IMR-90 (cell line): ENCODE results near the gene SMIM41. TPM values are rescaled to one million over a fixed set of nuclear protein-coding genes. Genes with fewer than 3 reads are reported as not detected.
A peak's percentile ranks its signal among the peaks of the same experiment; 100 is the strongest.

Source experiments
- ATAC-seq: fragments of 200-7000 bp; cut with Tn5 transposase; 2 replicates; pipeline ENCODE4 v1.9.1; 2020; ENCODE audit warnings: low read depth, mild to moderate bottlenecking, moderate library complexity
- BruUV-seq: library from RNA; stranded (reverse); fragments of 400-500 nt; replicated peaks from 2 replicates; lab custom pipeline; 2021; lab: Mats Ljungman, UMichigan
- CTCF ChIA-PET: fragments of 300-600 bp; formaldehyde crosslinking; extraction: SDS; loops from one replicate; lab custom pipeline; 2021; ENCODE audit warnings: antibody characterized with exemption; lab: Yijun Ruan, JAX
- POLR2A ChIA-PET: fragments of 300-600 bp; sonication (Branson Sonifier 250); formaldehyde crosslinking; loops from one replicate; lab custom pipeline; 2022; ENCODE audit warnings: antibody characterized with exemption; ENCODE audit not compliant: unreplicated experiment; lab: Charles Lee
- DNase-seq: peaks from one replicate; pipeline ENCODE4 v3.0.0; 2013
- H2AFZ ChIP-seq: replicated peaks from 2 replicates; pipeline ENCODE3; 2013; ENCODE audit warnings: low read length, mild to moderate bottlenecking; ENCODE audit not compliant: poor library complexity
- H2AK5ac ChIP-seq: 2 replicates; pipeline ENCODE4 v1.6.1; 2013; ENCODE audit warnings: low read depth, low read length, inconsistent platforms
- H2AK9ac ChIP-seq: replicated peaks from 2 replicates; pipeline ENCODE3; 2013; ENCODE audit warnings: mild to moderate bottlenecking, low read depth, low read length, moderate library complexity; ENCODE audit not compliant: poor library complexity
- H2BK120ac ChIP-seq: 2 replicates; pipeline ENCODE4 v1.6.1; 2013; ENCODE audit warnings: low read depth, low read length, inconsistent platforms
- H2BK15ac ChIP-seq: 3 replicates; pipeline ENCODE4 v1.6.1; 2013; ENCODE audit warnings: low read depth, low read length, inconsistent platforms
- H2BK20ac ChIP-seq: 2 replicates; pipeline ENCODE4 v1.6.1; 2013; ENCODE audit warnings: low read depth, mild to moderate bottlenecking, inconsistent platforms, low read length, moderate library complexity
- H2BK5ac ChIP-seq: 2 replicates; pipeline ENCODE4 v1.6.1; 2013; ENCODE audit warnings: mild to moderate bottlenecking, low read depth, low read length, inconsistent platforms; ENCODE audit not compliant: poor library complexity, severe bottlenecking
- H3K14ac ChIP-seq: replicated peaks from 2 replicates; pipeline ENCODE4 v1.6.1; 2013; ENCODE audit warnings: low read depth, low read length, inconsistent platforms
- H3K18ac ChIP-seq: 2 replicates; pipeline ENCODE4 v1.6.1; 2013; ENCODE audit warnings: low read depth, low read length, control low read depth
- H3K23ac ChIP-seq: 2 replicates; pipeline ENCODE4 v1.6.1; 2013; ENCODE audit warnings: low read depth, low read length, inconsistent platforms
- H3K27ac ChIP-seq: 2 replicates; pipeline ENCODE4 v1.5.1; 2013; ENCODE audit warnings: mild to moderate bottlenecking, control low read depth, low read length; ENCODE audit not compliant: insufficient read depth
- H3K27me3 ChIP-seq: 2 replicates; pipeline ENCODE4 v1.6.1; 2013; ENCODE audit warnings: low read length; ENCODE audit not compliant: control insufficient read depth, insufficient read depth
- H3K36me3 ChIP-seq: 2 replicates; pipeline ENCODE4 v1.6.1; 2013; ENCODE audit warnings: low read length, mixed read lengths; ENCODE audit not compliant: control insufficient read depth, insufficient read depth
- H3K4ac ChIP-seq: 2 replicates; pipeline ENCODE4 v1.6.1; 2013; ENCODE audit warnings: low read depth, low read length, inconsistent platforms
- H3K4me1 ChIP-seq: 2 replicates; pipeline ENCODE4 v1.6.1; 2013; ENCODE audit warnings: low read length, mixed read lengths; ENCODE audit not compliant: control insufficient read depth, insufficient read depth
- H3K4me2 ChIP-seq: 2 replicates; pipeline ENCODE4 v1.6.1; 2013; ENCODE audit warnings: low read depth, mild to moderate bottlenecking, control low read depth, low read length, moderate library complexity
- H3K4me3 ChIP-seq: 2 replicates; pipeline ENCODE4 v1.5.1; 2013; ENCODE audit warnings: low read depth, mild to moderate bottlenecking, control low read depth, low read length, moderate library complexity; ENCODE audit not compliant: insufficient read depth
- H3K56ac ChIP-seq: 2 replicates; pipeline ENCODE4 v1.6.1; 2013; ENCODE audit warnings: low read length, inconsistent platforms; ENCODE audit not compliant: insufficient read depth; ENCODE audit errors: extremely low read depth
- H3K79me1 ChIP-seq, 2 experiments: 2 replicates each; pipeline ENCODE4 v1.6.1; 2013; ENCODE audit warnings: low read length in 2 of 2, inconsistent platforms in 1 of 2, low read depth in 1 of 2
- H3K9ac ChIP-seq: 2 replicates; pipeline ENCODE4 v1.6.1; 2013; ENCODE audit warnings: low read depth, low read length, control low read depth
- H3K9me1 ChIP-seq: 2 replicates; pipeline ENCODE4 v1.6.1; 2013; ENCODE audit warnings: low read length, inconsistent platforms; ENCODE audit not compliant: insufficient read depth
- H3K9me3 ChIP-seq: 2 replicates; pipeline ENCODE4 v1.6.1; 2013; ENCODE audit warnings: low read length; ENCODE audit not compliant: control insufficient read depth, insufficient read depth
- H4K20me1 ChIP-seq: 2 replicates; pipeline ENCODE4 v1.6.1; 2013; ENCODE audit warnings: low read length, inconsistent platforms; ENCODE audit not compliant: insufficient read depth
- H4K5ac ChIP-seq: 2 replicates; pipeline ENCODE4 v1.6.1; 2013; ENCODE audit warnings: mild to moderate bottlenecking, low read depth, low read length, control low read depth
- H4K8ac ChIP-seq, 2 experiments: 2 replicates each; pipeline ENCODE4 v1.6.1; 2013; ENCODE audit warnings: low read depth in 2 of 2, low read length in 2 of 2, control low read depth in 1 of 2, inconsistent platforms in 1 of 2
- H4K91ac ChIP-seq: 2 replicates; pipeline ENCODE4 v1.6.1; 2013; ENCODE audit warnings: low read depth, low read length, inconsistent platforms; ENCODE audit not compliant: insufficient read depth
- BHLHE40 ChIP-seq: fragments of 150-350 bp; IDR thresholded peaks from 2 replicates; pipeline ENCODE4 v1.6.1; 2016; ENCODE audit warnings: mild to moderate bottlenecking, low read depth, low read length
- CEBPB ChIP-seq: IDR thresholded peaks from 2 replicates; pipeline ENCODE4 v1.6.1; 2012; ENCODE audit warnings: low read depth, low read length, improper control_type of control experiment
- CHD1 ChIP-seq: IDR thresholded peaks from 2 replicates; pipeline ENCODE4 v1.6.1; 2012; ENCODE audit warnings: low read depth, low read length, improper control_type of control experiment
- FOS ChIP-seq: fragments of 150-350 bp; IDR thresholded peaks from 2 replicates; pipeline ENCODE4 v1.6.1; 2016; ENCODE audit warnings: low read depth, low read length
- MAZ ChIP-seq: IDR thresholded peaks from 2 replicates; pipeline ENCODE4 v1.6.1; 2012; ENCODE audit warnings: low read depth, mild to moderate bottlenecking, low read length, improper control_type of control experiment, moderate library complexity, borderline replicate concordance
- MXI1 ChIP-seq: IDR thresholded peaks from 2 replicates; pipeline ENCODE4 v1.6.1; 2012; ENCODE audit warnings: low read depth, mild to moderate bottlenecking, low read length, moderate library complexity, borderline replicate concordance
- NFE2L2 ChIP-seq: fragments of 150-350 bp; IDR thresholded peaks from 2 replicates; pipeline ENCODE4 v1.6.1; 2016; ENCODE audit warnings: low read depth, mild to moderate bottlenecking, low read length
- POLR2A ChIP-seq: IDR thresholded peaks from 2 replicates; pipeline ENCODE4 v1.6.1; 2012; ENCODE audit warnings: mild to moderate bottlenecking, low read depth, low read length
- RAD21 ChIP-seq: IDR thresholded peaks from 2 replicates; pipeline ENCODE4 v1.6.1; 2012; ENCODE audit warnings: low read length, improper control_type of control experiment
- WGBS, 2 experiments: methylation state at CpG; one replicate each; pipeline versions ENCODE4 v1.1.5 to v1.1.7; 2013; ENCODE audit warnings: missing lambda C conversion rate in 2 of 2; ENCODE audit not compliant: insufficient read length in 1 of 2; ENCODE audit errors: extremely low coverage in 2 of 2; 5-methylcytosine and 5-hydroxymethylcytosine counted together
- dilution Hi-C: fragments of 300-500 bp; cut with HindIII; formaldehyde crosslinking; loops from one replicate; pipeline ENCODE4 v1.14.3; 2018; ENCODE audit warnings: low sequenced_read_pairs; ENCODE audit not compliant: unreplicated experiment
- in situ Hi-C: fragments of 300-500 bp; cut with MboI; formaldehyde crosslinking; loops from 3 replicates; pipeline ENCODE4 v1.14.3; 2019; ENCODE audit warnings: low sequenced_read_pairs, inconsistent platforms, mixed read lengths
- intact Hi-C: fragments of 100-400 bp; cut with micrococcal nuclease; formaldehyde crosslinking; loops from 2 replicates; pipeline ENCODE4 v1.10.0; 2022
- polyA plus RNA-seq, 3 experiments: library from polyadenylated mRNA; depleted of rRNA; stranded (reverse); fragments of >200 nt; gene quantifications; 2 replicates each; pipeline ENCODE4 v1.2.3, GENCODE V29; 2012; ENCODE audit warnings: low replicate concordance in 1 of 3
- total RNA-seq: library from RNA; depleted of rRNA; stranded (reverse); fragments of >200 nt; gene quantifications from 2 replicates; pipeline ENCODE4 v1.2.3, GENCODE V29; 2012
- TF ChIP-seq, protein P1 (sequence below): fragments of 150-350 bp; IDR thresholded peaks from 2 replicates; pipeline ENCODE4 v1.6.1; 2016; ENCODE audit warnings: low read depth, mild to moderate bottlenecking, low read length, moderate library complexity, borderline replicate concordance

SMIM41 gene
- total and polyA plus RNA-seq, 2 of the 4 experiments (the other 2 are of a cell fraction): not detected

DNA sequence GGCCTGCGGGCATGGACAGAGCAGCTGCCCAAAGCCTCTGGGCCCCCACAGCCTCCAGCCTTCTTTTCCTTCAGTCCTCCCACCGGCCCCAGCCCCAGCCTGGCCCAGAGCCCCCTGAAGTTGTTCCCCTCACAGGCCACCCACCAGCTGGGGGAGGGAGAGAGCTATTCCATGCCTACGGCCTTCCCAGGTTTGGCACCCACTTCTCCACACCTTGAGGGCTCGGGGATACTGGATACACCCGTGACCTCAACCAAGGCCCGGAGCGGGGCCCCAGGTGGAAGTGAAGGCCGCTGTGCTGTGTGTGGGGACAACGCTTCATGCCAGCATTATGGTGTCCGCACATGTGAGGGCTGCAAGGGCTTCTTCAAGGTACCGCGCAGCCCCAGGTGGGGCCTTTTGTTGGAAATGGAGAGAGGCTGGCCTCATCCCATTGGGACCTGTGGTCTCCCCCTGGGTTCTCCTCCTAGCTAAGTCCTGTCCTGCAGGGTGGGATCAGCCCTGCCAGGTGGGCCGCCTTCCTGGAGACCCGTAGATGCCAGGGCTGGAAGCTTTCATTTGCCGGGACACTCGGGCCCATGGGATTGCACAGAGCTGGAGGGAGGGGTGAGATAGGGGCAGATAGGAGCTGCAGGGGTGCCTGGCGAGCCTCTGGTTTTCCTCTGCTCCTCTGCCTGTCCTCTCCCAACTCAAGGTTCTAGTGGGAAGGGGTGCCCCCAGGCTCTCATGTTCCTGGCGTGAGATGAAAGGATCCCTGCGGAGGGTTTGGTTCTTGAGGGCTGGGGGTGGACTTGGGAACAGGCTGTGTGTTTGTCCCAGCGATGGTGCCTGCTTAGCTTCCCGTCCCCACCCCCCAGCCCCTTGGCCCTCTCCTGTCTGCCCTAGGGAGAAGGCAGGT lies 24.4 kb upstream of the SMIM41 start (continued):
- TF ChIP-seq MAZ (peak; percentile 17; the same call in 1 of the 2 replicates), FOS (no peak)

DNA sequence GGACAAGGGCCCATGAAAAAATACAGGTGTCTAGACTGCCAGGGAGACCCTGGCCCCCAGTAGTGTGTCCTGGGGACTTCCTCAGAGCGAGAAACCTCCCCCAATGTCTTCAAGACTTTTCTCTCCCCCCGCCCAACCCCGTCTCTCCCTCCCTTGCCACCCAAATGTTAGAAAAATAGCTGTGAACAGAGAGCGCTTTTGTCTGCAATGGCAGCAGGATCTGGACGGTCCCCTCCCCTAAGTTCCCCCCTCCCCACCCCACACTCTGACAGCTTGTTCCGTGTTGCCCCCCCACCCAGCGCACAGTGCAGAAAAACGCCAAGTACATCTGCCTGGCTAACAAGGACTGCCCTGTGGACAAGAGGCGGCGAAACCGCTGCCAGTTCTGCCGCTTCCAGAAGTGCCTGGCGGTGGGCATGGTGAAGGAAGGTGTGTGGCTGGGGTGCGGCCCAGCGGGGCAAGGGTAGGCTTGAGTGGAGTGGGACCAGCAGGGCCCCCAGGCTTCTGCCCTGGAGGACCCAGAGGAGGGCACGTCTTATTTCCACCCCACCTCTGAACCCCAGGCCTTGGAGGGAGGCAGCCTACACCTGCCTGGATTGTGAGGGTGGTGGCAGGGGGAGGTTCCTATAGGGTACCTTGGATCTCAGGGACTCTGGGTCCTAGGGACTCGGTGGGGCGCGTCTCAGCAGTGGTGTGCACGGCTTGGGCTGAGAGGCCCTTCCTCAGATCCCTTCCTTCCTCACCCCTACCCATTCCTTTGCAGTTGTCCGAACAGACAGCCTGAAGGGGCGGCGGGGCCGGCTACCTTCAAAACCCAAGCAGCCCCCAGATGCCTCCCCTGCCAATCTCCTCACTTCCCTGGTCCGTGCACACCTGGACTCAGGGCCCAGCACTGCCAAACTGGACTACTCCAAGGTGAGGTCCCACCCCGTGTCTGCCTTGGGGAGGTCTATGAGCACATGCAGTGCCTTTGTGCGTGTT lies 23.5 kb upstream of the SMIM41 start:
- in situ Hi-C loops: no loop called here
- TF ChIP-seq BHLHE40: 0 out of 2 replicates have a peak, but pooled peaks have one; percentile 2
- TF ChIP-seq CEBPB: no peak
- TF ChIP-seq, protein P1, sequence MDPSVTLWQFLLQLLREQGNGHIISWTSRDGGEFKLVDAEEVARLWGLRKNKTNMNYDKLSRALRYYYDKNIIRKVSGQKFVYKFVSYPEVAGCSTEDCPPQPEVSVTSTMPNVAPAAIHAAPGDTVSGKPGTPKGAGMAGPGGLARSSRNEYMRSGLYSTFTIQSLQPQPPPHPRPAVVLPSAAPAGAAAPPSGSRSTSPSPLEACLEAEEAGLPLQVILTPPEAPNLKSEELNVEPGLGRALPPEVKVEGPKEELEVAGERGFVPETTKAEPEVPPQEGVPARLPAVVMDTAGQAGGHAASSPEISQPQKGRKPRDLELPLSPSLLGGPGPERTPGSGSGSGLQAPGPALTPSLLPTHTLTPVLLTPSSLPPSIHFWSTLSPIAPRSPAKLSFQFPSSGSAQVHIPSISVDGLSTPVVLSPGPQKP: no peak
- no peak for TF ChIP-seq NFE2L2
- TF ChIP-seq CHD1: peak; percentile 44; the same call in 1 of the 2 replicates
- peak; percentile 65 for TF ChIP-seq POLR2A
- no peak for TF ChIP-seq FOS
- no peak for TF ChIP-seq MXI1
- TF ChIP-seq RAD21: no peak
- 0 out of 2 replicates have a peak, but pooled peaks have one; percentile 27 for TF ChIP-seq MAZ

More for the DNA sequence above, 23.5 kb upstream of the SMIM41 start:
- peak; percentile 56 for DNase-seq
- no peak overlapping the region for H4K8ac ChIP-seq
- intact Hi-C loops (no loop called here), dilution Hi-C loops (no loop called here)
- peaks cover 0 to 43% of the 10 kb centered on the region in 2 experiments; a peak in 2 of 4 replicates for H3K79me1 ChIP-seq
- H2BK20ac ChIP-seq: no peak overlapping the region
- H4K5ac ChIP-seq: no peak overlapping the region
- CTCF ChIA-PET: no interaction called here
- no peak overlapping the region for H3K4me3 ChIP-seq
- peaks cover 6% of the 10 kb centered on the region; the same call in 1 of the 2 replicates for H3K9me1 ChIP-seq
- no peaks in the 10 kb centered on the region for H3K27me3 ChIP-seq
- H2BK15ac ChIP-seq: no peak overlapping the region
- no peak overlapping the region for H2BK5ac ChIP-seq
- H2AK9ac ChIP-seq: no peak overlapping the region
- H2AK5ac ChIP-seq: no peak overlapping the region
- H4K20me1 ChIP-seq: peaks cover 46% of the 10 kb centered on the region
- H3K36me3 ChIP-seq: peaks cover 46% of the 10 kb centered on the region
- no peaks in the 10 kb centered on the region for H3K9me3 ChIP-seq
- H3K4me2 ChIP-seq: no peak overlapping the region
- no peak overlapping the region for H2BK120ac ChIP-seq
- no peak overlapping the region for H2AFZ ChIP-seq
- no peak overlapping the region for H3K9ac ChIP-seq
- BruUV-seq: no TSS peak
- POLR2A ChIA-PET: no interaction called here
- H3K18ac ChIP-seq: no peak overlapping the region
- no peak overlapping the region for H4K91ac ChIP-seq
- 94% methylated on average over 7 of the region's 27 CpGs; no CpG with 5 or more reads in 1 of the 2 experiments for WGBS, 2 experiments
- H3K4me1 ChIP-seq: peaks cover 11% of the 10 kb centered on the region
- no peak overlapping the region for H3K14ac ChIP-seq
- H3K23ac ChIP-seq: no peak overlapping the region
- H3K56ac ChIP-seq: no peak overlapping the region
- ATAC-seq: no peak
- no peak overlapping the region for H3K27ac ChIP-seq
- no peak overlapping the region for H3K4ac ChIP-seq
